Kidney tubule cell (primary cell): ENCODE measurements around the gene SAMD10.
A peak's percentile ranks its signal among the peaks of the same experiment; 100 is the strongest.

Source experiments
- DNase-seq: peaks from one replicate; pipeline ENCODE4 v3.0.0-alpha.2; 2018; ENCODE audit warnings: low spot score

SAMD10 gene

GRCh38 chr20:63955827-63956663 lies 23.4 kb downstream of the SAMD10 start, which contains the start of gene UCKL1:
UCKL1 (minus strand) TSS chr20:63956416; CDS start chr20:63956372, 44 bp downstream.
- peak; percentile 83 for DNase-seq

GRCh38 chr20:63955281-63955826 lies 24.1 kb downstream of the SAMD10 start:
- DNase-seq = peak; percentile 47

- peak; percentile 19 for DNase-seq
Observed at GRCh38 chr20:63953764-63954429, 25.5 kb downstream of the SAMD10 start.

- DNase-seq = no peak
Observed at GRCh38 chr20:63952769-63953168, 26.7 kb downstream of the SAMD10 start.

GRCh38 chr20:63952210-63952535 lies 27.3 kb downstream of the SAMD10 start:
- DNase-seq = no peak

GRCh38 chr20:63951398-63952209 lies 27.8 kb downstream of the SAMD10 start:
- DNase-seq = no peak

GRCh38 chr20:63950701-63951397 lies 28.6 kb downstream of the SAMD10 start:
- DNase-seq = no peak

GRCh38 chr20:63947638-63948456 lies 31.6 kb downstream of the SAMD10 start:
- no peak for DNase-seq

GRCh38 chr20:63946986-63947637 lies 32.3 kb downstream of the SAMD10 start:
- DNase-seq = no peak

GRCh38 chr20:63945921-63946920 lies 33.2 kb downstream of the SAMD10 start:
- DNase-seq = no peak

GRCh38 chr20:63945031-63945658 lies 34.3 kb downstream of the SAMD10 start:
- no peak for DNase-seq

- DNase-seq = no peak
Observed at GRCh38 chr20:63944078-63944941, 35.1 kb downstream of the SAMD10 start.

GRCh38 chr20:63943808-63944077 lies 35.7 kb downstream of the SAMD10 start:
- no peak for DNase-seq

GRCh38 chr20:63942969-63943807 lies 36.3 kb downstream of the SAMD10 start:
- DNase-seq = no peak

GRCh38 chr20:63942250-63942951 lies 37.0 kb downstream of the SAMD10 start:
- no peak for DNase-seq
